Measurements from ENCODE around the gene PTPN6.
"Not testable (repeated sequence)": the region's sequence is repeated elsewhere in the genome, so short reads cannot be mapped to it uniquely, and the experiment has no call there.

PTPN6 gene

GRCh38 chr12:6950811-6951540 is at the start of gene PTPN6:
TSS of gene PTPN6 (plus strand) at chr12:6951356. CDS start at chr12:6951513, 157 bp downstream.
- Histone ChIP-seq H3K9me3 (ENCODE audit: control insufficient read depth, insufficient read depth, low read length) (no peaks in the 10 kb centered on the region), H3K9ac (ENCODE audit: low read depth, low read length) (no peak within 1 kb of the TSS; the same call in 1 of the 2 replicates), H3K36me3 (ENCODE audit: control insufficient read depth, insufficient read depth, low read length) (peaks cover 1% of the 10 kb centered on the region; the same call in 1 of the 2 replicates), H3K27ac (ENCODE audit: low read depth, low read length) (no peak within 1 kb of the TSS), H3K27me3 (ENCODE audit: control insufficient read depth, insufficient read depth, low read length) (no peaks in the 10 kb centered on the region), H3K4me1 (ENCODE audit: control insufficient read depth, insufficient read depth, low read length) (peaks cover 5% of the 10 kb centered on the region), H3K4me3 (ENCODE audit: low read depth, low read length) (no peak within 1 kb of the TSS)

GRCh38 chr12:6902448-6902847 is 48.7 kb upstream of the PTPN6 start:
- Histone ChIP-seq H3K27ac (ENCODE audit: low read depth, low read length) (no peak overlapping the region), H3K4me1 (ENCODE audit: control insufficient read depth, insufficient read depth, low read length) (peaks cover 14% of the 10 kb centered on the region), H3K27me3 (ENCODE audit: control insufficient read depth, insufficient read depth, low read length) (0 out of 2 replicates have a peak, but pooled peaks cover 4% of the 10 kb centered on the region), H3K4me3 (ENCODE audit: low read depth, low read length) (no peak overlapping the region), H3K36me3 (ENCODE audit: control insufficient read depth, insufficient read depth, low read length) (no peaks in the 10 kb centered on the region), H3K9me3 (ENCODE audit: control insufficient read depth, insufficient read depth, low read length) (no peaks in the 10 kb centered on the region), H3K9ac (ENCODE audit: low read depth, low read length) (no peak overlapping the region)

DNA sequence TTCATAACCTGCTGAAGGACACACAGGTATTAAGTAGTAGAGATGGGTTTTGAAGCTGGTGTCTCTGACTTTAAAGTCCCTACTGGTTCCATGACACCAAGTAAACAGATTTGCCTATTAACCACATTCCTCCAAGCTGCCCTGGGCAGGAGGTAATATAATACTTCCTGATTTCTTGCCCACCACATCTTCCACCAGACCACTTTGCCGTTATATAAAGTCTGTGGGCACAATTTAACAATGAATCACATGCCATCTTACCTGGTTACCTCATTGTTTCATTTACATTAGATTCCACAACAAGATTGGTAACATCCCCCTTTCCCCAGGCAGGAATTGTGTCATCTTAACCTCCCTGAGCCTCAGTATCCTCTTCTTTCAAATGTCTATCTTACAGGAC is 47.4 kb upstream of the PTPN6 start:
- H3K9ac ChIP-seq (ENCODE audit: low read depth, low read length) = no peak overlapping the region
- H3K9me3 ChIP-seq (ENCODE audit: control insufficient read depth, insufficient read depth, low read length) = no peaks in the 10 kb centered on the region
- H3K27ac ChIP-seq (ENCODE audit: low read depth, low read length) = peak overlapping the region; percentile 69
- 0 out of 2 replicates have a peak, but pooled peaks cover 4% of the 10 kb centered on the region for H3K27me3 ChIP-seq (ENCODE audit: control insufficient read depth, insufficient read depth, low read length)
- peaks cover 14% of the 10 kb centered on the region for H3K4me1 ChIP-seq (ENCODE audit: control insufficient read depth, insufficient read depth, low read length)
- no peak overlapping the region for H3K4me3 ChIP-seq (ENCODE audit: low read depth, low read length)
- no peaks in the 10 kb centered on the region for H3K36me3 ChIP-seq (ENCODE audit: control insufficient read depth, insufficient read depth, low read length)

DNA sequence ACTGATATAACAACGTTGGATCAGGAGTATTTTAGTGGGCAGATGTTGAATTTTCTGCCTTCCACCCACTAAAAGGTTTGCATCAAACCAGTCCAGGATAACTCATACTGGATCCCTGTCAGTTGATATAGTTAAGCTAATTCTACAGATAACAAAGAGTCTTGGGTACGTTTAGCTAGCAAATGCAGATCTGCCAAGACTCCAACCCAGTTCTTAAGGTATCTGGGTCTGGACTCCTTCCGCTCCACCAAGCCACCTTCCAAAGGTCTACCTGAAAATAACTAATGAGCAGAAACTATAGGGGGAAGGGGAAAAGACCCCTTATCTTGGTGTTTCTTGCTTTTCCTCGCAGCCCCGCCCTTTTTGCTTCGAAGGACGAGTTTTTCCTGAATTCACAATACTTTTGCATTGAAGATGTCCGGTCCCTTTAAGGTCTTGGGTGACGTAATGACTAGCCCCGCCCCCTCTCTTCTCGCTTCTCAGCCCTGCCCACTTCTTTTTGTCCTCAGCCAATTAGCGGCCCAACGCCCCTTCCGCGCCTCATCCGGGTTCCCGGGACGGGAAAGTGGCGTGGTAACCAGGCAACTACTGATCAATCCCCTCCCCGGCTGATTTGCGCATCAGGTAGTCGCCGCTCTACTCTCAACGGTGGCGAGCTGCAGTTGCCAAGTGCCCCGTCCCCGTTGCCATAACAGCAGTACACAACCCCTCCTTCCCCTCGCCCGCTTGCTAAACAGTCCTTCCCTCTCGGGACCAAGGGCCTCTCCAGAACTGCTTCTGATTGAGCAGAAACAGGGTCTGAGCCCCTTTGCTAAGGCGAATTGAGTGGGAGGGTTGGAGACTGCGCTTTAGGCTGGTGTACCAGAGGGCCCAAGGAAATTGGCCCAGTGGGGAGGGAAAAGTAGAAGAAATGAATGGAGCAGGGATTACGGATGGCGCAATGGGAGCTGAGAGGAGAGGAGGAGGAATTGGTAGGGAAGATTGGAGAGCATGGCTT is 46.6 kb upstream of the PTPN6 start, which contains the start of gene LRRC23:
Gene LRRC23, plus strand, starts transcription at position 543 of the 997 bp plus-strand sequence. CDS start 812 bp downstream, outside the sequence.
- peak within 1 kb of the TSS; percentile 68 for H3K4me3 ChIP-seq (ENCODE audit: low read depth, low read length)
- H3K9ac ChIP-seq (ENCODE audit: low read depth, low read length) = peak within 1 kb of the TSS; percentile 28; the same call in 1 of the 2 replicates
- H3K9me3 ChIP-seq (ENCODE audit: control insufficient read depth, insufficient read depth, low read length) = no peaks in the 10 kb centered on the region
- peaks cover 14% of the 10 kb centered on the region for H3K4me1 ChIP-seq (ENCODE audit: control insufficient read depth, insufficient read depth, low read length)
- H3K27me3 ChIP-seq (ENCODE audit: control insufficient read depth, insufficient read depth, low read length) = 0 out of 2 replicates have a peak, but pooled peaks cover 4% of the 10 kb centered on the region
- H3K27ac ChIP-seq (ENCODE audit: low read depth, low read length) = peak within 1 kb of the TSS; percentile 75
- no peaks in the 10 kb centered on the region for H3K36me3 ChIP-seq (ENCODE audit: control insufficient read depth, insufficient read depth, low read length)

DNA sequence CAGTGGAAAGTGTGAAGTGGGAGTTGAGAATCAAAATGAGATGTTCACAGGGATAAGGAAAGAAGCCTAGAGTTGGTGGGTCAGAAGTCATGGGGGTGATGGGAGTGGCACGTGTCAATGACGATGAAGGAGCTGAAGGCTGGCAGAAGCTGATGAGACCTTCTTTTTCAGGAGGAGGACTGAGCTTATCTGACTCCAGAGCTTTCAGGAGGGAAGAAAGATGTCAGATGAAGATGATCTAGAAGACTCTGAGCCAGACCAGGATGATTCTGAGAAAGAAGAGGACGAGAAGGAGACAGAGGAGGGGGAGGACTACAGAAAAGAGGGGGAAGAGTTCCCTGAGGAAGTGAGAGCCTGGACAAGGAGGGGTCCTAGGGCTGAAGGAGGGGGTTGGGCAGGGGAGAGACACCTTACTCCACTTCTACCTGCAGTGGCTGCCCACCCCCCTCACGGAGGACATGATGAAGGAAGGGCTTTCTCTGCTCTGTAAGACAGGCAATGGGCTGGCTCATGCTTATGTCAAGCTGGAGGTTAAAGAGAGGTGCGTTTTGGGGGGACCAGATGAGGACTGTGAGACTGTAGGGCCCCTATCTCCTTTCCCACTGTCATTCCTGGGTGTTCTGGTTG is 45.6 kb upstream of the PTPN6 start:
- peaks cover 14% of the 10 kb centered on the region for H3K4me1 ChIP-seq (ENCODE audit: control insufficient read depth, insufficient read depth, low read length)
- H3K27ac ChIP-seq (ENCODE audit: low read depth, low read length) = peak overlapping the region; percentile 75
- no peaks in the 10 kb centered on the region for H3K9me3 ChIP-seq (ENCODE audit: control insufficient read depth, insufficient read depth, low read length)
- H3K9ac ChIP-seq (ENCODE audit: low read depth, low read length) = no peak overlapping the region
- H3K36me3 ChIP-seq (ENCODE audit: control insufficient read depth, insufficient read depth, low read length) = no peaks in the 10 kb centered on the region
- peak overlapping the region; percentile 68 for H3K4me3 ChIP-seq (ENCODE audit: low read depth, low read length)
- H3K27me3 ChIP-seq (ENCODE audit: control insufficient read depth, insufficient read depth, low read length) = 0 out of 2 replicates have a peak, but pooled peaks cover 4% of the 10 kb centered on the region

GRCh38 chr12:6908141-6908540 is 43.0 kb upstream of the PTPN6 start:
- H3K27ac ChIP-seq (ENCODE audit: low read depth, low read length); H3K27me3 ChIP-seq (ENCODE audit: control insufficient read depth, insufficient read depth, low read length); H3K9ac ChIP-seq (ENCODE audit: low read depth, low read length); H3K4me3 ChIP-seq (ENCODE audit: low read depth, low read length); H3K9me3 ChIP-seq (ENCODE audit: control insufficient read depth, insufficient read depth, low read length); H3K36me3 ChIP-seq (ENCODE audit: control insufficient read depth, insufficient read depth, low read length): not testable (repeated sequence)
- peaks cover 14% of the 10 kb centered on the region for H3K4me1 ChIP-seq (ENCODE audit: control insufficient read depth, insufficient read depth, low read length)

DNA sequence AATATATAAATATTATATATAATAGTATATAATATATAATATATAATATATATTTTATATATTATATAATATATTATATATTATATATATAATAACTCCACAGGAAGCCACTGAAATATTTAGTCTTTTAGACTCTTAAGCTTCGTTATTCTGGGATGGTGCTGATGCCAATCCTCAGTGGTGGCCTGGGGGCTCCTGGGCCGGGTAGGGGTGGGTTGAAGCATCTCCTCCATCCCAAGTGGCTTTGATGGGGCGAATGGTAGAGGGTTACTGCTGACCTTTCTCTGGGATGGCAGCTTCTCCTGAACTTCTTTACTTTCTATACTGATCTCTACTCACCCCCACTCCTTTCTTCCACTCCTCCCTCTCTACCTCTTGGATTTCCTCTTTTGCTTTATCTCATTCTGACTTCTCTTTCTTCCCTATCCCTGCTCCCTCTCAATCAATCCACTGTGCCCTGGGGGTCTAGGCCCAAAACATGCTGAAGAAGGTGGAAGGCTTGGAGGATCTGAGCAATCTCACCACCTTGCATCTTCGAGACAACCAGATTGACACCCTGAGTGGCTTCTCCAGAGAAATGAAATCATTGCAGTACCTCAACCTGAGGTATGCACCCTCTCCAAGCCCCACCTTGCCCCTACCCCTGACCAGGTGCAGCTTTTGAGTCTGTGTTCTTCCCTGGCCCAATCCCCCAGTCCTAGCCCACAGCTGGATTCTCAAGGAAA is 41.6 kb upstream of the PTPN6 start:
- H3K9me3 ChIP-seq (ENCODE audit: control insufficient read depth, insufficient read depth, low read length) = no peaks in the 10 kb centered on the region
- H3K27ac ChIP-seq (ENCODE audit: low read depth, low read length) = no peak overlapping the region
- no peaks in the 10 kb centered on the region for H3K36me3 ChIP-seq (ENCODE audit: control insufficient read depth, insufficient read depth, low read length)
- no peak overlapping the region for H3K4me3 ChIP-seq (ENCODE audit: low read depth, low read length)
- no peak overlapping the region for H3K9ac ChIP-seq (ENCODE audit: low read depth, low read length)
- peaks cover 9% of the 10 kb centered on the region for H3K4me1 ChIP-seq (ENCODE audit: control insufficient read depth, insufficient read depth, low read length)
- peaks cover 10% of the 10 kb centered on the region for H3K27me3 ChIP-seq (ENCODE audit: control insufficient read depth, insufficient read depth, low read length)

GRCh38 chr12:6912164-6912935 is 38.8 kb upstream of the PTPN6 start:
- Histone ChIP-seq H3K9ac (ENCODE audit: low read depth, low read length) (no peak overlapping the region), H3K27me3 (ENCODE audit: control insufficient read depth, insufficient read depth, low read length) (peaks cover 6% of the 10 kb centered on the region), H3K4me3 (ENCODE audit: low read depth, low read length) (no peak overlapping the region), H3K36me3 (ENCODE audit: control insufficient read depth, insufficient read depth, low read length) (peaks cover 17% of the 10 kb centered on the region), H3K27ac (ENCODE audit: low read depth, low read length) (no peak overlapping the region), H3K9me3 (ENCODE audit: control insufficient read depth, insufficient read depth, low read length) (no peaks in the 10 kb centered on the region), H3K4me1 (ENCODE audit: control insufficient read depth, insufficient read depth, low read length) (peaks cover 12% of the 10 kb centered on the region)

DNA sequence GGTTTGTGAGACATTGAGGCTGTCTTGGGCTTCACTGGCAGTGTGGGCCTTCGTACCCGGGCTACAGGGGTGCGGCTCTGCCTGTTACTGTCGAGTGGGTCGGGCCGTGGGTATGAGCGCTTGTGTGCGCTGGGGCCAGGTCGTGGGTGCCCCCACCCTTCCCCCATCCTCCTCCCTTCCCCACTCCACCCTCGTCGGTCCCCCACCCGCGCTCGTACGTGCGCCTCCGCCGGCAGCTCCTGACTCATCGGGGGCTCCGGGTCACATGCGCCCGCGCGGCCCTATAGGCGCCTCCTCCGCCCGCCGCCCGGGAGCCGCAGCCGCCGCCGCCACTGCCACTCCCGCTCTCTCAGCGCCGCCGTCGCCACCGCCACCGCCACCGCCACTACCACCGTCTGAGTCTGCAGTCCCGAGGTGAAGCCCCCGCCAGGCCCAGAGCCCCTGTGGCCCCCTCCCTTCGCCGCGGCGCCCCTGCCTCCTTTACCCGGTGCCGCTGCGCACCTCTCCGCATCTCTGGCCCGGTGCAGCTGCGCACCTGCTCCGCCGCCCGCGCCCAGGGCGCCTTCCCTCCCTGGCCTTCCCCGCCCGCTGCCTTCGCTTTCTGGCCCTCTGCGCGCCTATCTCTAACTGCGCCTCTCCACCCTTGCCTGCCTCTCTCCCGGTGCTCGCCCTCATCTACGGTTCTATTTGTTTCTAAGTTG is 36.8 kb upstream of the PTPN6 start, which contains the start of gene ENO2:
Gene ENO2, plus strand, starts transcription at position 335 of the 701 bp plus-strand sequence. CDS start 1,253 bp downstream, outside the sequence.
- Histone ChIP-seq H3K27me3 (ENCODE audit: control insufficient read depth, insufficient read depth, low read length) (peaks cover 6% of the 10 kb centered on the region), H3K9me3 (ENCODE audit: control insufficient read depth, insufficient read depth, low read length) (no peaks in the 10 kb centered on the region), H3K27ac (ENCODE audit: low read depth, low read length) (peak within 1 kb of the TSS; percentile 10), H3K36me3 (ENCODE audit: control insufficient read depth, insufficient read depth, low read length) (peaks cover 30% of the 10 kb centered on the region), H3K9ac (ENCODE audit: low read depth, low read length) (no peak within 1 kb of the TSS), H3K4me1 (ENCODE audit: control insufficient read depth, insufficient read depth, low read length) (peaks cover 12% of the 10 kb centered on the region), H3K4me3 (ENCODE audit: low read depth, low read length) (peak within 1 kb of the TSS; percentile 73)

Data from HUES48 (cell line).